Parathyroid adenoma (tissue), 2 donors: ENCODE results near the gene CNTN4.

ENCODE experiments used
- H2AFZ ChIP-seq: fragments of 300-600 bp; sonication (generic); one replicate; pipeline ENCODE4 v1.7.0; 2017; ENCODE audit warnings: antibody characterized with exemption, mild to moderate bottlenecking
- H3K27ac ChIP-seq: fragments of 300-600 bp; sonication (generic); one replicate; pipeline ENCODE4 v1.7.0; 2017
- H3K27me3 ChIP-seq: fragments of 300-600 bp; sonication (generic); one replicate; pipeline ENCODE4 v1.7.0; 2017; ENCODE audit warnings: low read length; ENCODE audit not compliant: control insufficient read depth, insufficient read depth
- H3K36me3 ChIP-seq: fragments of 300-600 bp; sonication (generic); one replicate; pipeline ENCODE4 v1.7.0; 2017; ENCODE audit warnings: low read length; ENCODE audit not compliant: control insufficient read depth, insufficient read depth
- H3K4me1 ChIP-seq: fragments of 300-600 bp; sonication (generic); one replicate; pipeline ENCODE4 v1.7.0; 2017; ENCODE audit warnings: control low read depth
- H3K4me2 ChIP-seq: fragments of 300-600 bp; sonication (generic); one replicate; pipeline ENCODE4 v1.7.0; 2017; ENCODE audit warnings: low read length
- H3K4me3 ChIP-seq: fragments of 300-600 bp; sonication (generic); one replicate; pipeline ENCODE4 v1.7.0; 2017; ENCODE audit warnings: low read depth, low read length
- H3K79me2 ChIP-seq: fragments of 300-600 bp; sonication (generic); one replicate; pipeline ENCODE4 v1.7.0; 2017; ENCODE audit warnings: control low read depth
- H3K9ac ChIP-seq: fragments of 300-600 bp; sonication (generic); one replicate; pipeline ENCODE4 v1.7.0; 2017; ENCODE audit warnings: mild to moderate bottlenecking
- H3K9me3 ChIP-seq: fragments of 300-600 bp; sonication (generic); one replicate; pipeline ENCODE4 v1.7.0; 2017; ENCODE audit warnings: low read length; ENCODE audit not compliant: control insufficient read depth
- TF ChIP-seq, protein P1 (sequence below): fragments of 300-600 bp; sonication (generic); IDR thresholded peaks from one replicate; pipeline ENCODE4 v1.7.0; 2017; ENCODE audit warnings: antibody characterized with exemption, mild to moderate bottlenecking
- donor health status: primary hyperparathyroidism.

CNTN4 gene

DNA sequence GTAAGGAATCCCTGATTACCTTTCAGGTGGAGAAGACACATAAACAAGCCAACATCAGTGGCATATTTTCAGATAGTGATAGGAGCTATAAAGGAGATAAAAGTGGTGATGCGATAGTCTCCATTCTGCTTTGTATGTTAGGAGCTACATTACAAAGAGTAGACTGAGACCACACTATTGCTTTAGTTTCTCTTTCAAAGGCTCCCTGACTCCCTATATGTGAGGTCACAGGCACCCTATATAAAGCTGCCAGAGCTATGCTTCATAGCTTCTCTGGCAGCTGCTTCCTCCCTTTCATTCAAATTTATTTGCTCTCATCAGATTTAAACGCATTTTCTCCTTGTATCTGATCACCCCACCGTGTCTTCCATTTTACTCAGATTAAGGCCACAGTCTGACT is 544.9 kb downstream of the CNTN4 start:
- no peak overlapping the region for H3K4me3 ChIP-seq
- H3K27ac ChIP-seq, result no peak overlapping the region
- no peak overlapping the region for H3K9ac ChIP-seq
- H2AFZ ChIP-seq, result no peak overlapping the region
- H3K27me3 ChIP-seq, result no peaks in the 10 kb centered on the region
- no peak overlapping the region for H3K4me2 ChIP-seq
- H3K4me1 ChIP-seq, result no peaks in the 10 kb centered on the region
- H3K9me3 ChIP-seq, result no peaks in the 10 kb centered on the region
- TF ChIP-seq, protein P1, sequence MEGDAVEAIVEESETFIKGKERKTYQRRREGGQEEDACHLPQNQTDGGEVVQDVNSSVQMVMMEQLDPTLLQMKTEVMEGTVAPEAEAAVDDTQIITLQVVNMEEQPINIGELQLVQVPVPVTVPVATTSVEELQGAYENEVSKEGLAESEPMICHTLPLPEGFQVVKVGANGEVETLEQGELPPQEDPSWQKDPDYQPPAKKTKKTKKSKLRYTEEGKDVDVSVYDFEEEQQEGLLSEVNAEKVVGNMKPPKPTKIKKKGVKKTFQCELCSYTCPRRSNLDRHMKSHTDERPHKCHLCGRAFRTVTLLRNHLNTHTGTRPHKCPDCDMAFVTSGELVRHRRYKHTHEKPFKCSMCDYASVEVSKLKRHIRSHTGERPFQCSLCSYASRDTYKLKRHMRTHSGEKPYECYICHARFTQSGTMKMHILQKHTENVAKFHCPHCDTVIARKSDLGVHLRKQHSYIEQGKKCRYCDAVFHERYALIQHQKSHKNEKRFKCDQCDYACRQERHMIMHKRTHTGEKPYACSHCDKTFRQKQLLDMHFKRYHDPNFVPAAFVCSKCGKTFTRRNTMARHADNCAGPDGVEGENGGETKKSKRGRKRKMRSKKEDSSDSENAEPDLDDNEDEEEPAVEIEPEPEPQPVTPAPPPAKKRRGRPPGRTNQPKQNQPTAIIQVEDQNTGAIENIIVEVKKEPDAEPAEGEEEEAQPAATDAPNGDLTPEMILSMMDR, result no peak
- H3K79me2 ChIP-seq, result no peaks in the 10 kb centered on the region
- H3K36me3 ChIP-seq, result no peaks in the 10 kb centered on the region

DNA sequence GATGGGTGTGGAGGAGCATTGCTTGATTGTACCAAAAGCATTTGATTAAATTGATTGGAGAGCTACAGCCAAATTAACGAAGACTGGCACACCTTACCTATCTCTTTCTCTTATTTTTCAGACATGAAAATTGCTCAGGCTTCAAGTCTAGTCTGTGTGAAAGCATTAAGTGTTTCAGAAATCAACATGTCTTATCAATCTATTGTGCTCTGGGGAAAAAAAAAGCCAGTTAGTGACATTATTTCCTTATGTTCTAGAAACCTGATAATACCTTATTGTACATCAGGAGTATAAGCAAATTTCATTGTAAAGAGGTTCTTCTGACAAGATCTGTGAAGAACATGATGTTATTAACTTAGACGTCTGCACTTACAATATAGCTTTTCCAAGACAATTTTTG is 546.3 kb downstream of the CNTN4 start:
- no peaks in the 10 kb centered on the region for H3K79me2 ChIP-seq

DNA sequence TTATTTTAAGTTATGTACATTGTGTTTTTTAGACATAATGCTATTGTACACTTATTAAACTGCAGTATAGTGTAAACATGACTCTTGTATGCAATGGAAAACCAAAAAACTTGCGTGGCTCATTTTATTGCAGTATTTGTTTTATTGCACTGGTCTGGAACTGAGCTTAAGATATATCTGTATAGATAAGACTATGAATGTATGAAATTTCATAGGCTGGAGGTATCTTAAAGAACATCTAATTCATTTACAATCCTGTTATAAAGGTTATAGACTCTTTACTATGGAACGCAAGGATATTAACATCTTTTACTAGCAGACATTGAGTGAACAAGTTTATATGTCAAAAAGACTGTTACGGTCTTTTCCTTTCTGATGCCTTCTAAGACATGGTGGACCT is 552.1 kb downstream of the CNTN4 start:
- TF ChIP-seq, protein P1, result no peak
- H3K9ac ChIP-seq, result no peak overlapping the region
- no peaks in the 10 kb centered on the region for H3K27me3 ChIP-seq
- no peaks in the 10 kb centered on the region for H3K36me3 ChIP-seq
- no peaks in the 10 kb centered on the region for H3K9me3 ChIP-seq
- no peak overlapping the region for H3K4me2 ChIP-seq
- H3K27ac ChIP-seq, result no peak overlapping the region
- no peak overlapping the region for H2AFZ ChIP-seq
- H3K4me3 ChIP-seq, result no peak overlapping the region
- H3K79me2 ChIP-seq, result no peaks in the 10 kb centered on the region
- no peaks in the 10 kb centered on the region for H3K4me1 ChIP-seq

More for the DNA sequence above, 546.3 kb downstream of the CNTN4 start:
- Histone ChIP-seq H3K27ac (no peak overlapping the region), H3K9ac (no peak overlapping the region), H3K36me3 (no peaks in the 10 kb centered on the region), H3K9me3 (no peaks in the 10 kb centered on the region), H3K4me3 (no peak overlapping the region), H3K27me3 (no peaks in the 10 kb centered on the region), H3K4me2 (no peak overlapping the region), H3K4me1 (no peaks in the 10 kb centered on the region), H2AFZ (no peak overlapping the region)
- TF ChIP-seq, protein P1, result no peak

DNA sequence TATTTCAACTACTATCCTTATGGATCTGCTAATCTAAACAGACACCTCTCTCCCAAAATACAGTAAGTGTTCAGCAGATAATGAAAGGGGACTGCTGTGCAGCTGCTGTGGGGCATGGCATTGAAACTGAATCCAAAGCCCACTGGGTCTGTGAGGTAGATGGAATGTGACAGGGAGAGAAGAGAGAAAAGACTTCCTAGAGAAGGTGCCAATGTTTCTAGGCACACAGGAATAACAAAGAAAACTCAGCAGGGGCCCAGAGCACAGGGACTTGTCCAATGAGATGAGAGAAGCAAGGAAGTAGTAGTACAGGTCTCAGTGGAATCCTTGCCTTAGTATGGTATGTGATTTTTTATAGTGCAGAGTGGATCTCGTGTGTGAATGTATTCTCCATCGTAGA is 553.7 kb downstream of the CNTN4 start:
- Histone ChIP-seq H3K9me3 (no peaks in the 10 kb centered on the region), H3K4me3 (no peak overlapping the region), H3K4me2 (no peak overlapping the region), H3K27me3 (no peaks in the 10 kb centered on the region), H3K27ac (no peak overlapping the region), H3K36me3 (no peaks in the 10 kb centered on the region), H3K4me1 (no peaks in the 10 kb centered on the region), H3K79me2 (no peaks in the 10 kb centered on the region), H3K9ac (no peak overlapping the region), H2AFZ (no peak overlapping the region)
- TF ChIP-seq, protein P1, result no peak

DNA sequence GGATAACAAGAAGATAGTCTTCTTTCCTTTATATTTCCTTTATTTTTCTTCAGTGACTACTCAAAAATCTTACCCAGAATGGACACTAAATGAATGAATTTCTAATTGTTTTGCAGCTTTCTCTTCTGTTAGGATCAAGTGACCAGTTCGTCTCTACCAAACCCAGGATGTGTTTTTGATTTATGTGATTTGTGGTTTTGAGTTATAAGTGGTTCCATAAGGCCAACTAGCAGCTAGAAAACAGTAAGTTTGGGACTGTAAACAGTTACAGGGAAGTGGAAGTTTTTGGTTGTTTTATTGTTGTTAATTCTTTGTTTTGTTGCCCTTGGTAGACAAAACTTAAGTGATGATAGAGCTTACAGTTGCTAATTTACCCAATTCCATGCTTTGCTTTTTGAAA is 555.0 kb downstream of the CNTN4 start:
- Histone ChIP-seq H3K4me3 (no peak overlapping the region), H3K4me1 (no peaks in the 10 kb centered on the region), H3K27me3 (no peaks in the 10 kb centered on the region), H2AFZ (no peak overlapping the region), H3K9me3 (no peaks in the 10 kb centered on the region), H3K36me3 (no peaks in the 10 kb centered on the region), H3K79me2 (no peaks in the 10 kb centered on the region), H3K4me2 (no peak overlapping the region), H3K27ac (no peak overlapping the region), H3K9ac (no peak overlapping the region)
- TF ChIP-seq, protein P1, result no peak
